CD1c-positive myeloid dendritic cell (primary cell): ENCODE measurements around the gene FAM131A.

Experiments
- DNase-seq: peaks from one replicate; pipeline ENCODE4 v3.0.0-alpha.2; 2016; ENCODE audit errors: extremely low spot score

Gene FAM131A

GRCh38 chr3:184377882-184378445 lies 40.6 kb downstream of the FAM131A start, which contains the start of gene THPO:
Gene THPO, minus strand, starts transcription at chr3:184378207. Its CDS starts 1,948 bp downstream, at chr3:184376259.
- DNase-seq: no peak

DNA sequence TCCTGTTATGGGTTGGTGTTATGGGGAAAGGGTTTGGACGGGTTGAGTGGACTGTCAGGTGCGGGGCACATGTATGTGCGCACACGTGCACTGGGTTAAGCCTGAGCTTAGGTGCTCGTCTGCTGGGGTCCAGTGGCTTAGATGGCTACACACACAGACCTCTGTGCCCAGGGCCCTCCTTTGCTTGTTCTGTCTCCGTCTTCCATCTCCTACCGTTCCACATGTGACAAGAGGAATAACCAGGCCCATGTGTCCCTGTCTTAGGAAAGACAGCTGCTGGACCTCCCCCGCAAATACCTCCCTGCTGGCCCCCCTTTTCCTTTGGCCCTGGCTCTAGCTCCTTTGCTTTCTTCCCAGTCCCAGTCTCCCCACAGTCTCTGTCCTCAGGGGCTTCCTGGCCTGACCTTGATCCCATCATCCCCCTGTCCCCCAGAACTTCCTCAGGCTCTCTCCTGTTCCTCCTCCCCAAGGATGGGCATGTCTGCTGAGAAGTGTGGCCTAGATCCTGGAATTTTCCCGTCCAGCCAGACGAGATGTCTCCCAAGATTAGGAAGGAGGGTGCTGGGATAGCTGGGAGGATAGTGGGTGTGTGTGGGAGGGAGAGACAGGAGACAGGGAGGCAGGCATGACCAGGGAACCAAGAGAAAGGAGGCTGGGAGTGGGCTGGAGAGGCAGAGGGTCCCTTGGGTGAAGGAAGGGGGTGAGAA lies 41.4 kb downstream of the FAM131A start:
- no peak for DNase-seq

GRCh38 chr3:184379358-184380184 lies 42.2 kb downstream of the FAM131A start, which contains the start of gene CHRD:
Gene CHRD, plus strand, starts transcription at chr3:184380054. Its CDS starts 265 bp downstream, at chr3:184380319.
- no peak for DNase-seq

DNA sequence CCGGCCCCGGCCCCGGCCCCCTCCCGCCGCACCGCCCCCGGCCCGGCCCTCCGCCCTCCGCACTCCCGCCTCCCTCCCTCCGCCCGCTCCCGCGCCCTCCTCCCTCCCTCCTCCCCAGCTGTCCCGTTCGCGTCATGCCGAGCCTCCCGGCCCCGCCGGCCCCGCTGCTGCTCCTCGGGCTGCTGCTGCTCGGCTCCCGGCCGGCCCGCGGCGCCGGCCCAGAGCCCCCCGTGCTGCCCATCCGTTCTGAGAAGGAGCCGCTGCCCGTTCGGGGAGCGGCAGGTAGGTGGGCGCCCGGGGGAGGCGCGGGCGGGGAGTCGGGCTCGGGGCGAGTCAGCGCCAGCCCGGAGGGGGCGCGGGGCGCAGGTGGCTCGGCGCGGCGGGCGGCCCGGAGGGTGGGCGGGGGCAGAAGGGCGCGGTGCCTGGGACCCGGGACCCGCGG lies 42.8 kb downstream of the FAM131A start:
- peak; percentile 25 for DNase-seq

- DNase-seq: no peak
Observed at GRCh38 chr3:184380627-184381260, 43.3 kb downstream of the FAM131A start.

DNA sequence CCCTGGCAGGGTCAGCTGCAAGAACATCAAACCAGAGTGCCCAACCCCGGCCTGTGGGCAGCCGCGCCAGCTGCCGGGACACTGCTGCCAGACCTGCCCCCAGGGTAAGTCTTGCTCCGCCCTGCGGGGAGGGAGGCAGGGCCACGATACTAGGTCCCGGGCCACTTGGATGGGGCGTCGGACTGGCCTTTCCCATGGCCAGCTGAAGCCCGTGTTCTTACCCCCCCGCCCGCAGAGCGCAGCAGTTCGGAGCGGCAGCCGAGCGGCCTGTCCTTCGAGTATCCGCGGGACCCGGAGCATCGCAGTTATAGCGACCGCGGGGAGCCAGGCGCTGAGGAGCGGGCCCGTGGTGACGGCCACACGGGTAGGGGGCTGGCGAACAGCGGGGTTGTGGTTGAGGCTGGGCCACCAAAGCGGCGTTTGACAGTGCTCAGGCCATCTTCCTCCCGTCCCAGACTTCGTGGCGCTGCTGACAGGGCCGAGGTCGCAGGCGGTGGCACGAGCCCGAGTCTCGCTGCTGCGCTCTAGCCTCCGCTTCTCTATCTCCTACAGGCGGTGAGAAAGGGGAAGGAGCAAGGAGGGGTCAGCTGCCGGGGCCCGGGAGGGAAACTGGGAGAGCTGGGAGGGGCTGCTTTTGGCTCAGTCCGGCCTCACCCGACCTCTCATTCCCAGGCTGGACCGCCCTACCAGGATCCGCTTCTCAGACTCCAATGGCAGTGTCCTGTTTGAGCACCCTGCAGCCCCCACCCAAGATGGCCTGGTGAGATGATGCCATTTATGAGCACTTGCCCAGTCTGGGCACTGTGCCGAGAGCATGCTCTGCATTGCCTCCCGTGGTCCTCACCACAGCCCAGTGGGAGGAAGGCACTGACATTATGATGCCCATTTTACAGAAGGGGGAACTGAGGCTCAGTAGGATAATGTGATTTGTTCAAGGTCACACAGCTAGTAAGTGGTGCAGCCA lies 44.1 kb downstream of the FAM131A start:
- peak; percentile 80 for DNase-seq

DNA sequence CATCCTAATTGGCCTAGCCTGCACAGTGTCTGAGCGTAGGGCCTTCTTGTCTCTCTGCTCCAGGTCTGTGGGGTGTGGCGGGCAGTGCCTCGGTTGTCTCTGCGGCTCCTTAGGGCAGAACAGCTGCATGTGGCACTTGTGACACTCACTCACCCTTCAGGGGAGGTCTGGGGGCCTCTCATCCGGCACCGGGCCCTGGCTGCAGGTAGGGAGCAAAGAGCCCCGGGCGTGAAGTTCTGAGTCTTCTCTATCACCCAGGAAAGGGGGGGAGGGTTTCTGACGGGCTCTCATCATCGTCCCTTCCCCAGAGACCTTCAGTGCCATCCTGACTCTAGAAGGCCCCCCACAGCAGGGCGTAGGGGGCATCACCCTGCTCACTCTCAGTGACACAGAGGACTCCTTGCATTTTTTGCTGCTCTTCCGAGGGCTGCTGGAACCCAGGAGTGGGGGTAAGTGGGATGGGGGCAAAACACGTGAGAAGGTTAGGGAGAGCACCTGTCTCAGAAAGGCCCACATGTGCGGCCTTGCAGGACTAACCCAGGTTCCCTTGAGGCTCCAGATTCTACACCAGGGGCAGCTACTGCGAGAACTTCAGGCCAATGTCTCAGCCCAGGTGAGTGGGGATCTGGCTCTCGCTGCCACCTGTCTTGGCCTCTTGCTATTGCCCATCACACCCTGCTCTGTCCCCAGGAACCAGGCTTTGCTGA lies 45.1 kb downstream of the FAM131A start:
- no peak for DNase-seq

GRCh38 chr3:184383033-184383740 lies 45.8 kb downstream of the FAM131A start:
- no peak for DNase-seq

DNA sequence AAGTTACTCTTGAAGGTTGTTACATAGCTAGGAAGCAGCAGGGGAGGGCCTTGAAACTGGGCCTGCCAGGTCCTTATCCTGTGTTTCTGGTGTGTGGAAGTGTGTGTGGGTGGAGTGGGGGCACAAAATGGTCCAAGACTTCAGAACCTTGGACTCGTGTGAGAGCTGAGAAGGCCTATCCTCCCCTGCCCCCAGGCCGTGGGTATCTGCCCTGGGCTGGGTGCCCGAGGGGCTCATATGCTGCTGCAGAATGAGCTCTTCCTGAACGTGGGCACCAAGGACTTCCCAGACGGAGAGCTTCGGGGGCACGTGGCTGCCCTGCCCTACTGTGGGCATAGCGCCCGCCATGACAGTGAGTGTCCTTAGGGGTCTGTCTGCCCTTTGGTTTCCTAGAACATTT lies 46.9 kb downstream of the FAM131A start:
- no peak for DNase-seq

DNA sequence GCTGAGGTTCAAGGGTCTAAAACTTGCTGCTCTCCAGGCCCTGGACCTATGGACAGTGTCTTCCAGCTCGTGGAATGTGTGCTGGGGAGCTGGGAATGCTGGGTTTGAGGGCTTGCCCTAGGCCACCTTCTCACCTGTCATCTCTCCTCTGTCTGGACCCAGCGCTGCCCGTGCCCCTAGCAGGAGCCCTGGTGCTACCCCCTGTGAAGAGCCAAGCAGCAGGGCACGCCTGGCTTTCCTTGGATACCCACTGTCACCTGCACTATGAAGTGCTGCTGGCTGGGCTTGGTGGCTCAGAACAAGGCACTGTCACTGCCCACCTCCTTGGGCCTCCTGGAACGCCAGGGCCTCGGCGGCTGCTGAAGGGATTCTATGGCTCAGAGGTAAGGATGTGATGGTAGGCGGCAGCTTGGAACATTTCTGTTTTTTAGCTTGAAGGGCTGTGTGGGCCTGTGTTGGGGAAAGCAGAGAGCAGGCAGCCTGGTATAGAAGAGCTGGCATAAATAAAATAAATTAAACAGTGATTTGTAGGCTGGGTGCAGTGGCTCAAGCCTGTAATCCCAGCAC lies 47.5 kb downstream of the FAM131A start:
- DNase-seq: no peak

- no peak for DNase-seq
Observed at GRCh38 chr3:184386047-184386806, 48.8 kb downstream of the FAM131A start.

GRCh38 chr3:184387174-184387714 lies 49.8 kb downstream of the FAM131A start:
- no peak for DNase-seq

DNA sequence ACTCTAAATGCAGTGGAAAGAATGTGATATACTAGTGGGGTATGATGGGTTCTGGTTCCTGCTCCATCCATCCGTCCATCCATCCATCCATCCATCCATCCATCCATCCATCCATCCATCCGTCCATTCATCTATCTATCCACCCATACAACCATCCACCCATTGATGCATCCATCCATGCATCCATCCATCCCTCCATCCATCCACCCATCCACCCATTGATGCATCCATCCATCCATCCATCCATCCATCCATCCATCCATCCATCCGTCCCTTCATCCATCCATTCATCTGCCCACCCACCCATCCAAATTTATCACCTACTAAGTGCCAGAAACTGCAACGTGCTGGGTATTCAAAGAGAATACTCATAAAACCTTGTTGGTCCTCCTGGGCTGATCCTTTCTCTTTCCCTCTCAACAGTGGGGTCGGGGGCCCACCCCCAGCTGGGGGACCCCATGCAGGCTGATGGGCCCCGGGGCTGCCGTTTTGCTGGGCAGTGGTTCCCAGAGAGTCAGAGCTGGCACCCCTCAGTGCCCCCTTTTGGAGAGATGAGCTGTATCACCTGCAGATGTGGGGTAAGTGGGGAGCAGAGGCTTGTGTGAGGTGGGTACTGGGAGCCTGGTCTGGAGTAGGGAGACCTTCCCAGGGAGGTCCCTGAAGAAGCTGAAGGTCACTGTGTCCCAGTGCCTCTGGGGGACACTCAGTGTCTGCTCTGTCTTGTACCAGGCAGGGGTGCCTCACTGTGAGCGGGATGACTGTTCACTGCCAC lies 51.0 kb downstream of the FAM131A start:
- DNase-seq: no peak

DNA sequence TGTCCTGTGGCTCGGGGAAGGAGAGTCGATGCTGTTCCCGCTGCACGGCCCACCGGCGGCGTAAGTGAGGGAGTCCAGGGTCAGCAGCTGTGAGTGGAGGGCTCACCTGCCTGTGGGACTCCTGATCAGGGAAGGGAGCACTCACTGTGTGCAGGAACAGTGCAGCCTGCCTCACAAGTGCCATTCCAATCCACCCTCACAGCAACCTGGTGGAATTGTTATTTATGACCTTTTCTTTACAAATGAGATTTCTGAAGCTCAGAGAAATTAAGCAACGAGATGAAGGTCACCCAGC lies 51.5 kb downstream of the FAM131A start:
- DNase-seq: no peak

GRCh38 chr3:184389384-184389783 lies 52.0 kb downstream of the FAM131A start:
- no peak for DNase-seq

- DNase-seq: no peak
Observed at GRCh38 chr3:184389935-184390528, 52.6 kb downstream of the FAM131A start.

GRCh38 chr3:184391266-184391665 lies 53.9 kb downstream of the FAM131A start:
- no peak for DNase-seq
